ENCODE results near the gene COLEC12.
"Not testable (repeated sequence)": the region's sequence is repeated elsewhere in the genome, so short reads cannot be mapped to it uniquely, and the experiment has no call there.

Gene COLEC12

GRCh38 chr18:407191-407590 is 93.3 kb downstream of the COLEC12 start:
- DNase-seq, result no peak

DNA sequence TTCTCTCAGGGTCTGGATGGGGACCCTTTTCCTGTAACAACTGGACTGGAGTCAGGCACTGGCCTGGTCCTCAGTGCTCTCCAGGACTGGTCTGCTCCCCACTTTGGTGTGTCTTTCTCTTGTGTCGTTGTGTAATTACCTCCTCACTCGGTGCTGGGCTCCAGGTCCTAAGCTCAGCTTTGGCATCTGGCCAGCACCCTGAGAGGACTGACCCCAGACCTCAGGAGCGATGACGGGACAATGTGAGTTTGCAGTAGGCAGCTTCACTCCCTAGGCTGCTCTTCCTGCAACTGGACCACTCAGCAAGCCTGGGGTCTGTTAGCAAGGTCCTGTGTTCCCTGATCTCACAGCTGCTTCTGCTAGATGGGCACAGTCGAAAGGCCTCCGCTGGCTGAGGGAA is 93.8 kb downstream of the COLEC12 start:
- no peak for DNase-seq

- DNase-seq, result not testable (repeated sequence)
Measured at GRCh38 chr18:405006-405405, 95.5 kb downstream of the COLEC12 start.

- no peak for DNase-seq
Measured at GRCh38 chr18:404061-404636, 96.4 kb downstream of the COLEC12 start.

- no peak for DNase-seq
Measured at GRCh38 chr18:402129-402528, 98.4 kb downstream of the COLEC12 start.

- no peak for DNase-seq
Measured at GRCh38 chr18:400456-400855, 100.0 kb downstream of the COLEC12 start.

DNA sequence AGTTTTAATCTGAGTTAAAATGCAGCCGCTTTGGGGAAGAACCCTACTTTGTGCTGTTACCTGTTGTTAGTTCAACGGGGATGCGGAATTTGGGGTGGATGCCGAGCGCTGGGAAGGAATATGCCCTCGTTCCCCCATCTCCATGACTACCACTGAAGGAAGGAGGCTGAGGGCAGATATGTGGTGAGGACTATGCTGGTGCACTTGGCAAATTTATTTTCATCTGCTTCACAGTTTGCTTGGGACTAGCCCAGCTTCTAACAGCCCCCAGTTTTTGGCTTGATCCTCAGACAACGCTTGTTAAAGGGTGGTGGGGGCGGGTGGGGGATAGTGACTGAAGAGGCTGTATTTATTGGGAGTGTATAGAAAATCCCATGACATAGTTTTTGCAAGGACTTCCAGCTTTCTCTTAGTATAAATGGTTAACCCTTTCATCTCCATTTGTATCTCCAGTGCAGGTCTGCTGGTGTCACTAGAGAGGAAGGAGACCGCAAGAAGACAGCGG is 100.8 kb downstream of the COLEC12 start:
- DNase-seq, result no peak

DNA sequence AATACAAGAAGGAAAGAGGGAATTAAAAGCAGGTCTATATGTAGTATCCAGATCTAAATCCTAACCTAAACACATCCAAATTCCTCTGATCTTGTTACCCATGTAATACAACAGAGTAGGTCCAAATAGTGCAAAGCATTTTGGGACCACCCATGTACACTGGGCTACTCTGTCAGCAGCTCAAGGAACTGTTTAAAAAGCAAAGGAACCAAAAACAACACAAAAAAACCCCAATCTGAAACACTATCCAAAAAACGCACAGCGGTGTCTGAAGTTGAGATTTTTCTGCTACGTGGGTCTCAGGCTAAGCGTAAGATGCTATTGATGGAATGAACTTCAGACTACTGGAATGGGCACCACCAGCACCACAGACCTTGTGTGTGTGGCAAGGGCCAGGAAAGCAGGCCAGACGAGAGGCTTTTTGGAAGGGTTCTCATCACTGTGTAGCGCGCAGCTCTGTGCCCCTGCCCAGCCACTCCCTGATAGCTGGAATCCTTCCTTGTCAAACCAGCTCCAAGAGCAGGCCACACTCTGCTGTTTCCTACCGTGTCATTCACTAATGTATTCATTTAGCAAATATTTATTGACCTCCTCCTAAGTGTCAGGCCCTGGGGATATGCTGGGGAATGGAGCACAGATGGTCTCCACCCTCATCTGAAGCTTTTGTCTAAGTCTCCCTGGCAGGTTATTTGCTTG is 101.4 kb downstream of the COLEC12 start:
- no peak for DNase-seq

DNA sequence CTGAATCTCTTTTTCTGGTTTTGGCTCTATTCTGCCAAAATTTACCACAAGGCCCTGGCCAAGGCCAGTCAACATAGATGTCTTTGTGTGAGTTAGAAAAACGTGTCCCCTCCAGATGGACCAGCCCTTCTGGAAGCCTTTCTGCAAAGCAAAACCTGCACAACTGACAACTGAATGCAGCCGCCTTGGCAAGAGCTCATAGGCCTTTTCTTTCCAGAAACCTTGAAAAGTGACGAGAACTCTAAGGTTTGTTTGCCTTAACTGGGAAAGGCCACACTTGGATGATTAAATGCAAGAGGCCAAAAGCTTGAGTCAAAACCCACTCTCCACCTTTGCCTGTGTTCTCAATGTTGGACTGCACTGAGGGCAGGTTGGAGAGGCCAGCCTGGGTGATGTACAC is 103.9 kb downstream of the COLEC12 start:
- DNase-seq, result no peak

DNA sequence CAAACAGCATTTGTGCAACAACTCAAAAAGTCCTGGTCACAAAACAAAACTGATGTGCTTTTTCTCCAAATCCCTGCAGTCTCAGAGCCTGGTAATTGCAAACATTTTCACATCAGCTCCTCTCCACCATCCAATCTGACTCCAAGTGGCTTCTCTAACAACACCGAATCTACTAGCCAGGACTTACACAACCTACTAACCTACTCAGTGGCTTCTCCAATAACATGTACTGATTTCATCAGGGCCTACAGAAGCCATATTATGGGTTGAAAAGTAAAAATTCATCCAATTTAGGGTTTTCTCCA is 104.3 kb downstream of the COLEC12 start:
- no peak for DNase-seq

GRCh38 chr18:395456-396250 is 104.8 kb downstream of the COLEC12 start:
- DNase-seq, result no peak

GRCh38 chr18:394987-395362 is 105.5 kb downstream of the COLEC12 start:
- DNase-seq, result no peak

- DNase-seq, result no peak
Measured at GRCh38 chr18:394262-394986, 106.1 kb downstream of the COLEC12 start.

GRCh38 chr18:393574-393957 is 106.9 kb downstream of the COLEC12 start:
- DNase-seq, result no peak

DNA sequence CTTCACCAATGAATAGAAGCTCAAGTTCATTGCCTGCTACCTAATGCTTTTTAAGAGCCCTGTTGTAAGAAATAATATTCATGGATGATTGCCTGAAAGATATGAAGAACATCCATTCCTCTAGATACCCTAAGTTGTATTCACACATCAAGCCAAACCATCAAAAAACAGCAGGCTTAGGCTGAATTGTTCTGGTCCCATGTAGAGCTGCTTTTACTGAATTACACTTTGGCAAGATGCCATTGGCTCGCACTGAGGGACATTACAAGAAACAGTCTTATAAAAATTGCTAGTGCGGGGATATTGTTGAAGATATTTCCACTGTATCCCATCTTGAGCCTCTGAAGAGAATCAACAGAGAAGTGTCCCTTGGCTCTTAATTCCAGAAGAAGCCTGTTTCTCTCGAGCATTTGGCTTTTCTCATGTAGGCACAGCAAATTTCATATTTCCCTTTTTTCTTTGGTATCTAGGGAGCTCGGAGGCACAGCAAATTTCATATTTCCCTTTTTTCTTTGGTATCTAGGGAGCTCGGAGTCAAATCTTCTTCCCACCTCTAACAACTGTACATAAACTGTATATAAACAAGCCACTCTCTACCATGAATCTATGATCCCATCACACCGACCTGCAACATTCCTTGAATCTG is 107.5 kb downstream of the COLEC12 start:
- no peak for DNase-seq

DNA sequence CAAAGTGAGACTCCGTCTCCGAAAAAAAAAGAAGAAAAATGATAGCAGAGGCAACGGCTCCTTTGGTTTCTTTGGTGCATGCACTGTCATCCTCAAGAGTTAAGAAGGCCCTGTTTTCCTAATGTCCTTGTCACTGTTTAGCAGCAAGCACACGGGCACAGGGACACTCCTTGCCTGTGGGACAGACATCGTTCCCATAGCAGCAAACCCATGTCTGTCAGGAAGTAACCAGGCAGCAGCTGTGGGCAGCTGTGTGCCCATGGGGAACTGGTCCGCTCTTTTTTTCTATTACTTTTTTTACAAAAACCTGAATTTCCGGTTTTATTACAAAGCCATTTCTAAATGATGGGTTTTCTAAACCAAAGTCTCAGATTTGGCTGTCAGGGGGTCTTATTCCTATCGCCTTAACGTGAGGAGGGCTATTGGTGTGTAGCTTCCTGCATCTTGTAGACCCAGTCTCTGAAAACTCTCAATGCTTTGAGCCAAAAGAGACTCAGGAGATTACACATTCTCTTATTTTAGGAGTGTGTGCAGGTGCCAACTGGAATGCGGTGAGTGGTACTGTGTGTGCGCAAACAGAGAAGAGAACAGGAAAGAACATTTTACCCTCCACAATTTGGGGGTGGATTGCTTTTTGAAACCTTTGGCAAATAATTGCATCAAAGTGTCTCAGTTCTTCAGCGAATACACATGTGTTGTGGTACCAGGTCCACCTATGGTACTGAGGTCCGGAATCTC is 109.6 kb downstream of the COLEC12 start:
- DNase-seq, result no peak

DNA sequence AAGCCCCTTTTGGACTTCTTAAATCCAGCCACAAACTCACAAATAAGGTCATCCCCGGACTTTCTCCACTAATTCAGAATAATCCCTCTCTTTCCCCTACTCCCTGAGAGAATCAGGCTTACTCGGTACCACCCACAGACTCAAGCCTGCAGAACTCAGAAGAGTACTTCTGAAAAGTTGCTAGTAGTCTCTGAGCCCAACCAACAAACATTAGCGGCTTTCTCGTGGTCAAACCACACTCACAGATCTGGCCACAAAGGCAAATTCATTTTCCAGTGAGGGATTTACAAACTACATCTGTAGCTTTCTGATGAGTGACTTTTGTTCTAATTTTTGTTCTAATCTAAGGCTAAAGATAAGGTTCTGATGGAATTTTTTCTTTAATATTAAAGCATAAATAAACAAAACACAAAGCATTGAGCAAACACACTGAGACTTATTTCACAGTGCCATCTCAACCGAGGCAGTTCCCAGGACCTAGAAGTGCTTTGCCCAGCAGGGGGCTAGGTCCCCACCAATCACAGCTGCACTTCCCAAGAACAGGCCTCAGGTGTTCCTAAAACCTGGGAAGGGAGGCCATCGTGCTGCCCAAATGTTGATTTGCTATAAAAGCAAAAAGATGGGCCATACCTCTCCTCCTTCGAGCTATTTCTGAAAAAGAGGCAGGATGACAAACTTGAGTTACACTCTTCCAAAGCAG is 110.7 kb downstream of the COLEC12 start:
- DNase-seq, result no peak

DNA sequence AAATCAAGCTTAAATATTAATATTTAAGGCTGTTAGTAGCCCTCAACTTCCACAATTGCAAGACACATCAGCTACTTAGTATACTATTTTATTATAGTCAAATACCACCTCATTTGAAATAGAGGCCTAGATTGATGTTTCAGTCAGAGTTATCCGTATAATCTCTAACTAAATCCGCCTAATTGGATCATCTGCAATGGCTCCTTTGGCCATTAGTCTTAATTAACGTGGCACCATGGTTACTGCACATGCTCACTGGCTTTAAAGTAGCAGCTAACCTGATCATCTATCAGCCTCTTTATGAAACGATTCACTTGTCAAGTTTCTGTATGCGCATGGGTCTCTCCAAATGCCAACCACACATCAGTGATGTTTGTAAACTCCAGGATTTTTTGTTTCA is 112.3 kb downstream of the COLEC12 start:
- no peak for DNase-seq

GRCh38 chr18:386994-387393 is 113.5 kb downstream of the COLEC12 start:
- no peak for DNase-seq

DNA sequence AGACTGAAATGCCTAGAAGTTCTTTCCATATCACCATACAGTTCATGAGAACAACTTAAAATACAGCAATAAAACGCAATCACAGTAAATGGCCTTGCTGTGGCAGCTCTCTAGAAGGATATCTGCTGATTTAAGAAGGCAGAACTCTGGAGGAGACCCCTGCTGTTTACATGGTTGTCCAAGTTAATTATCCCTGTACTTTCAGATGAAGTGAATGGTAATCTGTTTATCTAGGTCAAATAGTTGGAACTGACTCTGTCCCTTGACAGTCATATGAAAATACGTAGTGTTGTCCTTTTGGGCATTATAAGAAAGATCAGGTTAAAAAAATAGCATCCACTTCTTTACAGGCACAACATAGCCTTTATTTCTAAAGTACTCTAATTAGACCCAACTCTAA is 115.6 kb downstream of the COLEC12 start:
- no peak for DNase-seq

- DNase-seq, result no peak
Measured at GRCh38 chr18:383135-383534, 117.4 kb downstream of the COLEC12 start.
